Right hindlimb (tissue), 1 donor: Measurements from ENCODE around the gene SRSF7.
A peak's percentile ranks its signal among the peaks of the same experiment; 100 is the strongest.
"Not testable (repeated sequence)": the region's sequence is repeated elsewhere in the genome, so short reads cannot be mapped to it uniquely, and the experiment has no call there.

Experiments
- DNase-seq: peaks from one replicate; pipeline ENCODE4 v3.0.0-alpha.2; 2018

SRSF7 gene

GRCh38 chr2:38731090-38731489, 20.1 kb downstream of the SRSF7 start:
- no peak for DNase-seq

- DNase-seq = no peak
These were observed 22.5 kb downstream of the SRSF7 start for GRCh38 chr2:38728694-38729093.

- no peak for DNase-seq
These were observed 23.5 kb downstream of the SRSF7 start for GRCh38 chr2:38727661-38728060.

GRCh38 chr2:38723173-38723572, 28.0 kb downstream of the SRSF7 start:
- DNase-seq = peak; percentile 55

- no peak for DNase-seq
These were observed 28.7 kb downstream of the SRSF7 start for GRCh38 chr2:38722271-38723061.

GRCh38 chr2:38720613-38721241, 30.4 kb downstream of the SRSF7 start:
- DNase-seq = peak; percentile 90

- DNase-seq = no peak
These were observed 31.5 kb downstream of the SRSF7 start for GRCh38 chr2:38719706-38720105.

- no peak for DNase-seq
These were observed 32.6 kb downstream of the SRSF7 start for GRCh38 chr2:38718601-38719000.

- DNase-seq = no peak
These were observed 35.0 kb downstream of the SRSF7 start for GRCh38 chr2:38716185-38716584.

- not testable (repeated sequence) for DNase-seq
These were observed 36.2 kb downstream of the SRSF7 start for GRCh38 chr2:38714941-38715340.

- DNase-seq = no peak
These were observed 37.8 kb downstream of the SRSF7 start for GRCh38 chr2:38713338-38713737.

- no peak for DNase-seq
These were observed 38.3 kb downstream of the SRSF7 start for GRCh38 chr2:38712871-38713270.

- no peak for DNase-seq
These were observed 38.7 kb downstream of the SRSF7 start for GRCh38 chr2:38712413-38712812.

- no peak for DNase-seq
These were observed 39.6 kb downstream of the SRSF7 start for GRCh38 chr2:38711558-38711957.

- no peak for DNase-seq
These were observed 41.5 kb downstream of the SRSF7 start for GRCh38 chr2:38709567-38710194.

- DNase-seq = no peak
These were observed 42.1 kb downstream of the SRSF7 start for GRCh38 chr2:38708900-38709566.

- not testable (repeated sequence) for DNase-seq
These were observed 42.7 kb downstream of the SRSF7 start for GRCh38 chr2:38708491-38708890.

GRCh38 chr2:38706846-38707345, 44.3 kb downstream of the SRSF7 start:
- no peak for DNase-seq

GRCh38 chr2:38704664-38705063, 46.5 kb downstream of the SRSF7 start:
- DNase-seq = no peak

- DNase-seq = not testable (repeated sequence)
These were observed 47.8 kb downstream of the SRSF7 start for GRCh38 chr2:38703336-38703735.

GRCh38 chr2:38702413-38702812, 48.7 kb downstream of the SRSF7 start:
- DNase-seq = no peak

- no peak for DNase-seq
These were observed 49.6 kb downstream of the SRSF7 start for GRCh38 chr2:38701542-38701941.

- DNase-seq = no peak
These were observed 50.2 kb downstream of the SRSF7 start for GRCh38 chr2:38700881-38701458.
